Measurements from ENCODE around the gene COX4I1.

COX4I1 gene

DNA sequence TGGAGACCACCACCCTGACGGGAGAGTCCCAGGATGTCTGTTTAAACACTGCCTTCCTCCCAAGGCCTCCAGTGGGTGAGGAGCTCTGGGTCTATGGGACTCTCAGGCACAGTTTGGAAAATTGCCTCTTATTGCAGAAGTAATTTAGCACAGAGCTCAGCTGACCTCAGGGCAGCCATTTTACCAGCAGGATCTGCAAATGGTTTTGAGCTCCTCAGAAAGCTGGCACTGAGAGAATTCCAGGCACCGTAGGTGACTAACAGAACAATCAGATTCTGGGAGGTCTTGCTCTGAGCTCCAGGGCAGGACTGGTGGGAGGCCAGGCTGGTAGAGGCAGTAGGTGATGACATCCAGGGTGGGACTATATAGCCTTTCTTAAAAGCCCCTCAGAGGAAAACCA lies 31.3 kb upstream of the COX4I1 start:
- DNase-seq, result no peak

DNA sequence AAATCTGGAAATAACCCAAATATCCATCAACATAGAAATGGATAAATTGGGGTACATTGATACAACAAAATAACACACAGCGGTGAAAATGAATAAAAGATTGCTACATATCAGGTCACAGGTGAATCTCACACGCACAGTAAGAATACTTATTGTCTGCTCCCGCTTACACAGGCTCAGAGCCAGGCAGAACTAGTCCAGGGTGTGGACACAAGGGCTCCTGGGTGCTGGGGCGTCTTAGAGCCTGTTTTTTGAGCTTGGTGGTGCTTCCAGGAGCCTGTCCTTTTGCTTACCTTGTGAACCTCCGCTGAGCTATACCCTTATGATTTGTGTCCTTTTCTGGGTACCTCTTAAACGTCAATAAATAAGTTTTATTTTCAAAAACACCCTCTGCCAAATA lies 28.8 kb upstream of the COX4I1 start:
- no peak for DNase-seq

DNA sequence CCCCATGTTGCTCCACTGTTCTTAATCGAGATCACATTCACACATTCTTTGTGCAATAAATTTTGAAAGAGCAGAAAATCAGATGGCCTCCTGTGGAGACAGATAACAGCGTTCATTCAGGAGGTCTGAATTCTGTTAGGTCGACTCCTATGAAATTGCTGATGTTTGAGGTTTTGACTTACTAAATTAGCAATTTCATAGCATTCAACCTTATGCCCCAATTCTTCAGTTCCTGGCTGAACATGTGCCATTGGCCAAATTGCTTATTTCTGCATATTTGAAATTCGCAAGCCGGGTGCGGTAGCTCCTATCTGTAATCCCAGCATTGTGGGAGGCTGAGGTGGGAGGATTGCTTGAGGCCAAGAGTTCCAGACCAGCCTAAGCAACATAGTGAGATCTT lies 26.5 kb upstream of the COX4I1 start:
- DNase-seq, result no peak

DNA sequence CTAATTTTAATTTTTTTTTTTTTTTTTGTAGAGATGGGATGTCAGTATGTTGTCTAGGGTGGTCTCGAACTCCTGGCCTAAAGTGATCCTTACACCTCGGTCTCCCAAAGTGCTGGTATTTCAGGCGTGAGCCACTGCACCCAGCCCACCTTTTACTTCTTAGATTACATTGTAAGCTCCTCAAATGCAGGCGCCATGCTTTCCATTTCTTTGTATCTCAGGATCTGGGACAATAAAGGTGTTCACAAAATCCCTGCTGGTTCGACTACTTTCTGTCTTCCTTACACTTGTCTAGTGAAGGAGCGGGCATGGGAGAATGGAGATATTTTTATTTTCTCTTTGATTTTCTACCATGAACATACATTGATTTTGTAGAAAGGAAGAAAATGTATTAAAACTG lies 25.4 kb upstream of the COX4I1 start:
- no peak for DNase-seq

DNA sequence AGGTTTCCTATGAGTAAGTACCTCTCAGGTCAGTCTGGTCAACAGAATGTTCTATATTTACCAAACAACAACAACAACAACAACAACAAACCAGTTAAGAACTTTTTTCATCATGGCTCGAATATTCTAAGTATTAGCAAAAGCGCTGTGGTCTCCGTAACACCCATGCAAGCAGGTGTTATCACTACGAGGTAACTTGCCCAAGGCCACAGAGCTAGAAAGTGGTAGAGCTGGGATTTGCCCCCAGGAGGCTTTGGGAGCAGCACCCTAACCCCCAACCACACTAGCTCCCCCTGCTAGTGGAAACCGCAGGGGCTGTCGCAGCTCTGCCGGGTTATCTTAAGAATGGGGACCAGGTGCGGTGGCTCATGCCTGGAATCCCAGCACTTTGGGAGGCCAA lies 24.7 kb upstream of the COX4I1 start:
- DNase-seq, result no peak

DNA sequence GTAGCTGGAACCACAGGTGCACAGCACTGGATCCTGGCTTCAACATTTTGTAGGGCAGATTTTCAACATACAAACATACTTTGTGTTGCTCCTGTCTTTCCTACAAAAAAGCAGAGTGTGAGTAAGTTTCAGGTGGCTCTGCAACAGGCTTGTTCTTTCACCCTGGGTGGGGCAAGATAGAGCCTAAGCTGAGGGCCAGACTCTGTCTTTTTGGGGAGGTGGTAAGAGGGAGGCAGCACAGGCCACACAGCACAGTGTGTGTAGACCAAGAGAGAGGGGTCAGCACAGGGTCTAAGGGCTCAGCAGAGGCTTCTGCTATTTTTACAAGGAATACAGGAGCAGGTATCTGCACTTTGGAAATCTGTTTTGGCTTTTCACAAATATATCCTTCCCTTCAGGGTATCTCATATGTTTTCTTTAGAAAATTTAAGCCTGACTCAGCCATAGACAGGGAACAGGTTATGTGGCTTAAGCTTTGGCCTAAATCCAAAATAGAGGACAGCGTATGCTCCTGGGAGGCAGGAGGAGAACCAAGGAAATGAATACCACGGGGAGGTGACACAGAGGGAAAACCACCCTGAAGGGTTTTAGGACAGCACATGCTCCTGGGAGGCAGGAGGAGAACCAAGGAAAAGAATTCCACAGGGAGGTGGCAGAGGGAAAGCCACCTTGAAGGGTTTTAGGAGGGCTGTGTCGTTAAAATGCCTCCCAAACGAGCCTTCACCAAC lies 21.7 kb upstream of the COX4I1 start:
- no peak for DNase-seq

DNA sequence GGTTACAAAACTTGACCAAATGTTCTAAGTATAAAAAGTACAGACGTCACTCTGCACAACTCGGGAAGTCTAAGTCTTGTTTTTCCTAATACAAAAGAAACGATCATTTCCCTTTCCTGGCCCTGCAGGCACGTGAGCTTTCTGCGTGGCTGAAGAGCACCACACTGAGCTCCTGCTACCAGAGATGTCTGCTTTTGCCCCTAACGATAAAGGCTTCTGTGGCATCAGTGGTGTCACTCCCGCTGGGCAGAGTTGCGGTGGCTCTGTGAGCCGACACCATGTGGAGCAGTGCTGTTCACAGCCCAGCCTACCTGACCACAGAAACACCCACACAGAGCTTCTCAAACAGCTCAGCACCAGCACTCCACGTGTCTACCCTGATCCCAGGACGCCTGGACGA lies 20.6 kb upstream of the COX4I1 start:
- no peak for DNase-seq

DNA sequence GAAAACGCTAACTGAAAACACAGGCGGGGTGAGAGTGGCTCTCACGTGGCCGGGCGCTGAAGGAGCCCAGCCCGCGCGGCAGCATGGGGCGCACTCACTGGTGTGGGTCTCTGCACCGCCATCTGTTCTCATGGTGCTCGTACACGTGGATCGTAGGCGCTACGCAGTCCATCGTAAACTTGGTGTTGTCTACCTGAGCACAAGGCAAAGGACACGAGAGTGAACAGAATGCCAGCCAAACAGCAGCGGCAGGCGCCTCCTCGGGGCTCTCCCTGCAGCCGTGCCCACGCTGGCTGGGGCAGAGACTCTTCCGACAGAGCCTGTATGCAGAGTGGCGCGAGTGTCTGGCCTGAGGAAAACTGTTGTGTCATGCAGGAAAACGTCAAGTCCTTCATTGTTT lies 19.2 kb upstream of the COX4I1 start:
- no peak for DNase-seq

DNA sequence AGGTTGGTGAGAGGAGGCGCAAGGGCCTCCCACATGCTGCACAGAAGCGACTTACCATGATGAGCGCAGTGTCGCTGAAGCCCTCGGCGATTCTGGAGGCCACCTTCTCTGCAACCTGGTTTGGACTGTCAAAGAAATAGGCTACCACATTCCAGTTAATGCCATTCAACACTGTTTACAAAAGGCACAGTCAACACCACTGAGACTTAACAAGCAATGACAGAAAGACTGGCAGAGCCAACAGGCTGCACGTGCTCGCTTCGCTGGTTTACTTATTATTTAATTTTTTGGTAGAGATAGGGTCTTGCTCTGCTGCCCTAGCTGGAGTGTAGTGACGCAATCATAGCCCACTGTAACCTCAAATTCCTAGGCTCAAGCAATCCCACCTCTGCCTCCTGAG lies 18.3 kb upstream of the COX4I1 start:
- no peak for DNase-seq

DNA sequence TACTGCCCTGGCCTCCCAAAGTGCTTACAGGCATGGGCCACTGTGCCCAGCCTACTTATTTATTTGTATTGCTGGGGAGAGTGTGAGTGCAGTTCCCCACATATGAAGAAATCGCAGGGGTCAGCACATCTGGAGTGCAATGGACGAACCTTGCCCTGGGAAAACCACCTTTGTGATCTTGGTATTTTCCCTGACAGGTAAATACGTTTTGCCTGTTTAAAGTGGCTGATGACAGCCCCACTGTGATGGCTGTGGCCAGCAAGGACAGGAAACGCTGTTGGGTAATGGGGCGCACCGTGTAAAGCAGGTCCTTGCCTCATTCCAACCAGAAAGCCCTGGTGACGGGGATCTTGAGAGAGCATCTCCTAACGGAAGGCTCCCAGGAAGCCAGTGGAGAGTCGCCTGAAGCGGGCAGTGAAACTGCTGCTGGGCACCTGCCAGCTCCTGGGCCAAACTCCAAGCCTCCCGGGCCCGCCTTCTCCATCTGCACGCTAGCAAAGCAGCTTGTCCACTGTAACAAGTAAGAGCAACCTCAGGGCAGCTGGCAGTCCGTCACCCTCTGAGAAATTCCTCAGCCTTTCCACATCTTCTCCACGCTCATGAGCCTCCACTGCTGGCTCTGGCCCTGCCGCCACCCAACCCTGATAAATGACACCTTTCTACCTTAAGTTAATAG lies 17.7 kb upstream of the COX4I1 start:
- DNase-seq, result no peak

DNA sequence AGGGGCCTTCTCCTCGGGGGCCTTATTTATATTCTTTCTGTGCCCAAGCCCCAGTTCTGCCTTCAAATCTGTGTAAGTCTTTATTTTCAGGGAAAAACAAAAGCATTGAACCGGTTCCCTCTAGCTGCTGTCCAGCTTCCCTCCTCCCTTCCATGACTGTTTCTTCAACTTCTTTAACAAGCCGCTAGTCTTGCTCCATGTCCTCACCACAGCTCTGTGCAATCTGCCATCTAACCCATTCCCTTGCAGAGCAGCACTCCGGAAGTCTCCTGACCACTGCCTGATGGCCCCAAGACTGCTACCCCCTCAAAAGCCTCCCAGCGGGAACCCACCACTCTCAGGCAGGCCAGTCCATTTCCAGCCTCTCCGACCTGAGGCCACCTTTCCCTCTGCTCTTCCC lies 17.0 kb upstream of the COX4I1 start:
- no peak for DNase-seq

DNA sequence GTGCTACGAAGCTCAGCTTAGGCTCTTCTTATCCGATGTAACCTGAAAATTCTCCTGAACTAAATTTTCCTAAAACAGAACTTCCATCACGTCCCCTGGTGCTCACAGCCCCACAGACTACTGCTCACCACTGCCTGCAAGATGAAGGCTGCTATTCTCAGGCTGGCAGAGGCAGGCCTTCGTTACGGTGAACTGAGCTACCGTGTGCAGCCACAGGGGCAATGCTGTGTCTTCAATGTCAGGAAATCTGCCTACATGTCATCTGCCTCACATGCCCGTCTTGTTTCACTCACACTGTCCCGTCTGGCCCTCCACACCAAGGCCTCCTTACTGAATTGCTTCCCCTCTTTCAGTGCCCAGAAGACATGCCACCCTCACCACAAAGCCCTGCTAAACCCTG lies 16.1 kb upstream of the COX4I1 start:
- no peak for DNase-seq

DNA sequence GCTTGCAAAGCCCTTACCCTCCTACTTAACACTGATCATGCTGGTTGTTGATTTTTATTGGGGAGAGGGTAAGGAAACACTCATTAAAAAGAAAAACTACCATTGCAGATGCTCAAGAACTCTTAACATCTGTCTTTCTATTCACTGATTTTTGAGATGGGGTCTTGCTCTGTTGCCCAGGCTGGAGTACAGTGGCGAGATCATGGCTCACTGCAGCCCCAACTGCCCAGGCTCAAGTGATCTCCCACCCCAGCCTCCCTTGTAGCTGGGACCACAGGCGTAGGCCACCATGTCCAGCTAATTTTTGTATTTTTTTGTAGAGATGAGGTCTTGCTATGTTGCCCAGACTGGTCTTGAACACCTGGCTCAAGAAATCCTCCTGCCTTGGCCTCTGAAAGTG lies 14.7 kb upstream of the COX4I1 start:
- no peak for DNase-seq

DNA sequence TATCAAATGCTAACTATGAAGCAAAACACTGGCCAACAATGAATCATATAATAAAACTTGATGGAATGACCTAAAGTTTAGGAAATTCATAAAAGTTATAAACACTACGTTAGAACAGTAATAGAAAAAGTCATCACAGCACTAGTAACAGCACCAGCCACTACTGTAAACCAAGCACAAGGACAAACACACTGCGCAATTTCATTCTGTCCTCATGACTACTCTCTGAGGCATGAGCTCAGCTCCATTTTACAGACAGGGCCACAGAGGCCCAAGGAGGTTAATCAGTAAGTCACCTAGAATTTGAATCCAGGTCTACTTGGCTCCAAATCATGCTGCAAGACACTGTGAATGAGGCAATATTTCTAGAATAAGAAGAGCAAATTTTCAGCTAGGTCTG lies 13.6 kb upstream of the COX4I1 start:
- DNase-seq, result no peak

DNA sequence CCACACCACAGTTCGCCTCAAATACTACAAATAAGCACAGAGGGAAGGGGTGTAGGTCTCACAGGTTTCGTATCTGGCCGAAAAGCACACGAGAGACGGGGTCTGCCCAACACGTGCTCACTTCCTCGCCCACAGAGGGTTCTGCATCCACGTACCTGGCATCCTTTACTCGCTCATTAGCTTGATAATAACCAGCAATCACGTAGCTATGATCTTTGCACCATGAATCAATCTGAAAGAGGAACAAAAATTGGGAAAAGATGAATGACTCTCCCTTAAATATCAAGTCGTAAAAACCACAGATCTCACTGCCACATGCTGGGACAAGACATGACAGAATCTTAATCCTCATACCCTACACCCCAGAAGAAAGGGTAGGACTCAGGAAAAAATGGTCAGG lies 10.7 kb upstream of the COX4I1 start:
- no peak for DNase-seq

DNA sequence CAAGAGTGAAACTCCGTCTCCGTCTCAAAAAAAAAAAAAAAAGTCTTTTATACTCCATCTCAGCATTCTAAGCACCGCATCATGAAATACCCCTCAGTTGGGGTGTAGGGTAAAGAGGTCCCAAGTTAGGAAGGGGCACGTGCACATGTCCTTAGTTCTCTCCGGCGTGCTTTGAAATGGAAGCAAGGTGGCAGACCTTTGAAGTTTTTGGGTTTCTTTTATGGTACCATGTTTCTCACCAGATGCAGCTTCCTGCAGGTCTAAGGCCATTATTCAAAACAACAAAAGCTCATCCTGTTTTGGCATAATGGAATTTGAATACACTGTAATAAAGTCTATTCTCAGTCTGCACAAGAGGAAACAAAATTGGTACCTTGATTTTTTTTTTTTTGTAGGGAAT lies 9.7 kb upstream of the COX4I1 start:
- DNase-seq, result no peak

DNA sequence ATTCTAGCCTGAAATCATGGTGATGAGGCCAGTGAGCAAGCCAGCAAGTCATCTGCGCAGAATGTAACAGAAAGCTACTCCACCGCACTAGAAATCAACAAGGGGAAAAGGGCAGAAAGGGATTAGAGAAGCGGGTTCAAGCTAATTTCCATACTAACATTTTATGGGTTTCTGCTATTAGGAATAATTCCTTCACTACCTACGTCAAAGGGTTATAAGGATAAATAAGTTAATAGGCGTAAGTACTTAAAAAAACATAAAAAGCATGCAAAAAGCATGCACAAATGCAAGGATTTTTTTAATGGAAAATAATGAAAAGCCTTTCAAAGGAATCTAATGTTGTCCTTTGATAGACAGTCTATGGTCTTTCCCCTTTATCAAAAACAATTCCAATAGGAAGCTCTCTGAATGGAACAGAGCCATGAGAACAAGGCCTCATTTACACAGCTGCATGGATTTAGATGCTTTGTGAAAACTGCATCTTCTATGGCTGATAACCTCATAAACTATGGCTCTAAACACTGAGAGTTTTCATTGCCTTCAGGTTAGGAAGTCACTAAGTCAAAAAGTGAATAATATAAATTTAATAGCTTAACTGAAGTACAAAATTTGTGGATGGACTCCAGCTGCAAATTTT lies 5.7 kb upstream of the COX4I1 start:
- no peak for DNase-seq

DNA sequence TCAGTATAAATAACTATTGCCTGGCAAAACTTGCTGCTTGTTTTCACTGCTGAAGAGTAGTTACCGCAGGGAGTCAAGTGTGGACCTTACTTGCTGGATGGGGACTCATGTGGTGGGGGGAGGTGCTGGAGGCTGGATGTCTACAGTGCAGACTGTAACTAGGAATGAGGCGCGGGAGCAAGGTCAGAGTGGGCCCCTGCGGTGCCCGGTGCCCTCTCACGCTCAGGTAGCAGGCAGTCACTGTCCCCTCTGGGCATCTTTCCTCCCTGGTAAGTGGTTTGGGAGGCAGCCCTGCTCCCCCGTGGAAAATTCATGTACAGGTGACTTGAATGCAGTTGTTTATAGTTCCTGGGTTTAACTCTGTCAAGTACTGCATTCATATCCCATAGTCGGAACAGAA lies 4.8 kb upstream of the COX4I1 start:
- no peak for DNase-seq

DNA sequence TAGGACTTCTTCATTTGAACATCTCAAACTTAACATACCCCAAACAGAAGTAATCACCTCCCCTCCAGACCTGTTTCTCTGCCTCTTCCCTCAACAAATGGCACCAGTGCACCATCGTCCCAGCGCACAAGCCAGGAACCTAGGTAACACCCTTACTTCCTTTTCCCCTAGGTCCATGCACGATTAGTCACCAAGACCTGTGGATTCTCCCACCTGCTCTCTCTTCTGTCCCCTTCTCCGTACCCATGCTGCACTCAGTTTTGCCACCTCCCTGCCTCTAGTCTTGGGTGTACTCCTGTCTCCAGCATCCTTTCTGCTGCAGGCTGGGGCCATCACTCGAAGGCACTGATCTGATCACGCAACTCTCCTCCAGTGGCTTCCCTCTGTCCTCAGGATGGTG lies 3.3 kb upstream of the COX4I1 start:
- no peak for DNase-seq

DNA sequence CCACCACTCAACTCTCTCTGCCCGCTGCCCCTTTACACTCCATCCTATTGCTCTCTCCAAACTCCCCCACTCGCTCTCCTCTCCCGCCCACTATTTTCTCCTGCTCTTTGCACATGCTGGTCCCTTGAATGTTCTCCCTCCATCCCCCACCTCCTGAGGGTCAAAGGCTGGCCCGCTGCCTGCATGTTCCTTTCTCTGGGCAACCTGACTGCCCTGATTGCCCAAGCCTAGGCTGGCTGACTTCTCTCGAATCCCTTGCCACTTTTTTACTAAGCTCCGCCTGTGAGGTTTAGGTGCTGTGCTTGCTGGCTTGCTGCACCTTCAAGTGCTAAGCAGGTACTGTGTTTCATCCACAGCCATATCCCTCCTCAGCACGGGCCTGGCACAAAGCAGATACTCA lies 2.9 kb upstream of the COX4I1 start:
- DNase-seq, result no peak

DNA sequence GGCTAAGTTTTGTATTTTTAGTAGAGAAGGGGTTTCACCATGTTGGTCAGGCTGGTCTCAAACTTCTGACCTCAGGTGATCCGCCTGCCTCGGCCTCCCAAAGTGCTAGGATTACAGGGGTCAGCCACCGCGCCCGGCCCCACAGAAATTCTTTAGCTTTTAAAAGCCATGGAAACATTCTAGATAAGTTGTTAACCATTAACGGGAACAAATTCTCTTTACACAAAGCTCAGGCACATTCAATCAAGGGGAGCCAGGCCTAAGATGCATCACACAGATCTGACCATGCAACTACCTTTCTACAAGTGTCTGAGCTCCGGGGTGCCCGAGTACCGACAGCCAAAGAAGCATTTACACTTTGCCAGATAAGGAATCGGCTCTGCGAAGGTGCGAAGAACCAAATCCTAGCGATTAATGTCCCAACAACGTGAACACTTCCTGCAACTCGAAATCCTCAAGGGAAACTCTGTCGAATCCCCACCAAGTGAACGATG lies 1.2 kb upstream of the COX4I1 start:
- DNase-seq, result no peak

DNA sequence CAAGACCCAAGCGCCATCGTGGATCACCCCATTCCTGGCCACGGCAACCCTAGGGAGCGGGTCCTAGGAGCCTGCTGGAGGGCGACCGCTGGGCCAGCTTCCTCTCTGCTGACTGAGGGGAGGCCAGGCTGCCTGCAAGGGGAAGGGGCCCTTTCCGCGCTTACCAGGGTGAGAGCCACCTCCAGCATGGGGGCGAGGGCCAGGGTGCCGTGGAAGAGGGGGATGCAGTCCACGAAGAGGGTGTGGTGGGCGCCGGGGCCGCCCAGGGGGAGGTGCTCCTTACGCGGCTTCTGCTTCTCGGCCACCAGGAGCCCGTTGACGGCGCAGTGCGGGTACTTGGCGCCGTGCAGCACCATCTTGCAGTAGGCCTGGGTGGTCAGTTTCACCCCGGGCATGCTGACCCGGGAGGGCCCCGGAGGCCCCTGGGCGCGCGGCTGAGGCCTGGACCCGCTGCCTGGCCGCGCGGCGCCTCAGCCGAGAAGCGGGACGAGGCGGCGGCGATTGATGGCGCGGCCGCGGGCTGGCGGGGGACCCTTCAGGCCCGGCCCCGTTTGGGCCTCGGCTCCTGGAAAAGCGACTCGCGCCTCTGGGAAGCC lies 496 bp upstream of the COX4I1 start:
- peak; percentile 36 for DNase-seq

DNA sequence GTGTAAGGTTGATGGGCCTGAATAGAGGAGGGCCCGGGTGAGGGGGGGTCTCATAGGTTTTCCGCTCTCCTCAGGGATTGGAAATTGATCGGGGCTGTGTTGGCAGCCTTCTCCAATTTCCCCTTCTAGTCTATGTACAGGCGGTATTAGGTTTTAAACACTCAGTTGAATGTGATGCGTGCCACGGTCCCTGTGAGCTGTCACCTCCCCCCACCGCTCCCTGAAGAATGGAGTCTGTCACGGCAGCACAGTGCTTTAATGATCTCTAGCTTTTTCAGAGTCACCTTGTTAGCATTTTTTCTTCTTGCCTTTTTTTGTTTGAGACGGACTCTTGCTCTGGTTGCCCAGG lies 800 bp downstream of the COX4I1 start:
- no peak for DNase-seq

DNA sequence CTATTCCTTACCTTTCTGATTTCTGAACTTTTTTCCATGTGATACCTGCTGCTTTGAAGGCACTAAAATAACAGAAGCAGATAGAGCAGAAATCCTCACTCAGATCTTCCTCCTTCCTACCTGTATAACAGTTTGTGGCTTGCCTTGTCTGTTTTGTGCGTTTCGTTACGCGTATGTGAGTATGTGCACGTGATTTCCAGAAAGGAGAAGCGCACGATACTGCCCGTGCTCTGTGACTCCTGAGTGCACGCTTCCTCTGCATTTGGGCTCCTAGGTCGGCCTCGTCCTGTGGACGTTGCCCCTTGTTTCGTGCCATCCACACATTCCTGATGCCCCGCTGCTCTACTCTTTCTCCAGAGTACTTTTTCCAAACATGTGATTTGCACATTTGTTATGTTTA lies 4.1 kb downstream of the COX4I1 start:
- no peak for DNase-seq
